Measurements from ENCODE around the gene IPCEF1. TPM values are rescaled to one million over a fixed set of nuclear protein-coding genes. Genes with fewer than 3 reads are reported as not detected.
A peak's percentile ranks its signal among the peaks of the same experiment; 100 is the strongest.
"Not testable (repeated sequence)": the region's sequence is repeated elsewhere in the genome, so short reads cannot be mapped to it uniquely, and the experiment has no call there.

IPCEF1 gene
- total and polyA plus RNA-seq, 2 of the 4 experiments (the other 2 are of a cell fraction): under 0.01 to 0.03 TPM

GRCh38 chr6:154303642-154304041 is 53.0 kb downstream of the IPCEF1 start:
- Histone ChIP-seq H4K8ac (ENCODE audit: low read depth in 2 of 2, low read length in 2 of 2) (peak overlapping the region in 1 of 2 experiments; percentile 37; a peak in 1 of 4 replicates), H2BK15ac (ENCODE audit: low read depth, low read length) (peak overlapping the region; percentile 20; the same call in 1 of the 3 replicates), H3K4ac (ENCODE audit: low read depth, low read length) (peak overlapping the region; percentile 49; the same call in 1 of the 2 replicates), H3K18ac (ENCODE audit: low read depth, low read length) (peak overlapping the region; percentile 58; the same call in 1 of the 2 replicates), H3K4me1 (ENCODE audit: control insufficient read depth, insufficient read depth, low read length) (peaks cover 12% of the 10 kb centered on the region), H2BK20ac (ENCODE audit: low read depth, low read length) (0 out of 2 replicates have a peak overlapping the region, but pooled peaks have one; percentile 72), H2BK120ac (ENCODE audit: low read depth, low read length) (peak overlapping the region; percentile 60), H4K91ac (ENCODE audit: insufficient read depth, low read depth, low read length) (peak overlapping the region; percentile 63; the same call in 1 of the 2 replicates)
- H2AK9ac ChIP-seq (replicated peaks; ENCODE audit: low read depth, low read length, poor library complexity); H3K4me3 ChIP-seq (ENCODE audit: insufficient read depth, low read depth, low read length); H2BK5ac ChIP-seq (ENCODE audit: low read depth, low read length, poor library complexity, severe bottlenecking); H3K36me3 ChIP-seq (ENCODE audit: control insufficient read depth, insufficient read depth, low read length); CTCF ChIA-PET; H4K5ac ChIP-seq (ENCODE audit: low read depth, low read length); H3K56ac ChIP-seq (ENCODE audit: extremely low read depth, insufficient read depth, low read length); H3K79me1 ChIP-seq (ENCODE audit: low read depth in 1 of 2, low read length in 2 of 2); H3K9me3 ChIP-seq (ENCODE audit: control insufficient read depth, insufficient read depth, low read length); H3K14ac ChIP-seq (replicated peaks; ENCODE audit: low read depth, low read length); H3K23ac ChIP-seq (ENCODE audit: low read depth, low read length); H3K27me3 ChIP-seq (ENCODE audit: control insufficient read depth, insufficient read depth, low read length); H3K9ac ChIP-seq (ENCODE audit: low read depth, low read length); dilution Hi-C loops (cut with HindIII; ENCODE audit: low sequenced_read_pairs, unreplicated experiment); BruUV-seq (replicated peaks); POLR2A ChIA-PET (ENCODE audit: unreplicated experiment); H3K27ac ChIP-seq (ENCODE audit: insufficient read depth, low read length); H2AK5ac ChIP-seq (ENCODE audit: low read depth, low read length); H3K4me2 ChIP-seq (ENCODE audit: low read depth, low read length); H3K9me1 ChIP-seq (ENCODE audit: insufficient read depth, low read length); H4K20me1 ChIP-seq (ENCODE audit: insufficient read depth, low read length); in situ Hi-C loops (cut with MboI; ENCODE audit: low sequenced_read_pairs); intact Hi-C loops (cut with micrococcal nuclease); H2AFZ ChIP-seq (replicated peaks; ENCODE audit: low read length, poor library complexity): not testable (repeated sequence)
- peak; percentile 37 for ATAC-seq (ENCODE audit: low read depth)
- WGBS, 2 experiments (ENCODE audit: extremely low coverage in 2 of 2, insufficient read length in 1 of 2): no CpG with 5 or more reads among the region's 4 CpGs
- DNase-seq: peak; percentile 51
- peak; percentile 59 for TF ChIP-seq CEBPB (IDR thresholded peaks at IDR 0.05; ENCODE audit: low read depth, low read length)
- TF ChIP-seq BHLHE40 (IDR thresholded peaks at IDR 0.05; ENCODE audit: low read depth, low read length): 0 out of 2 replicates have a peak, but pooled peaks have one; percentile 5
- peak; percentile 74 for TF ChIP-seq FOS (IDR thresholded peaks at IDR 0.05; ENCODE audit: low read depth, low read length)
